ENCODE data around the gene SORCS2.

- no peak for TF ChIP-seq EZH2 (IDR thresholded peaks at IDR 0.05; ENCODE audit: borderline replicate concordance, insufficient read depth, low read depth, low read length, poor library complexity, severe bottlenecking)
- TF ChIP-seq CTCF (IDR thresholded peaks at IDR 0.05): no peak
These were observed 118.1 kb downstream of the SORCS2 start for GRCh38 chr4:7310451-7310850.
